Lower lobe of right lung (tissue), 2 donors: ENCODE results near the gene SKAP2. TPM values are rescaled to one million over a fixed set of nuclear protein-coding genes. Genes with fewer than 3 reads are reported as not detected.
A peak's percentile ranks its signal among the peaks of the same experiment; 100 is the strongest.

Experiments
- ATAC-seq, 2 donors: fragments of 200-7000 bp; cut with Tn5 transposase; one replicate each; pipeline ENCODE4 v1.9.1; 2020 to 2022; ENCODE audit warnings: mild to moderate bottlenecking in 2 of 2, moderate library complexity in 2 of 2
- DNase-seq: peaks from one replicate; pipeline ENCODE4 v3.0.0-alpha.2; 2020
- H3K27ac ChIP-seq: fragments of 200-600 bp; one replicate; pipeline ENCODE4 v1.8.0; 2022
- H3K27me3 ChIP-seq: fragments of 200-600 bp; one replicate; pipeline ENCODE4 v1.8.0; 2022; ENCODE audit warnings: low read depth
- H3K36me3 ChIP-seq: fragments of 200-600 bp; one replicate; pipeline ENCODE4 v1.8.0; 2022; ENCODE audit warnings: mild to moderate bottlenecking
- H3K4me1 ChIP-seq: fragments of 200-600 bp; one replicate; pipeline ENCODE4 v1.8.0; 2022
- H3K4me3 ChIP-seq: fragments of 200-600 bp; one replicate; pipeline ENCODE4 v1.8.0; 2022; ENCODE audit warnings: mild to moderate bottlenecking
- H3K9me3 ChIP-seq: fragments of 200-600 bp; one replicate; pipeline ENCODE4 v1.8.0; 2022
- intact Hi-C: fragments of 100-400 bp; cut with DNase I; formaldehyde crosslinking; loops from one replicate; pipeline ENCODE4 v1.11.0; 2022
- total RNA-seq: library from RNA; stranded (reverse); fragmentation: NEBNext Ultra II Directional; extraction: Animal tissue kit (Norgen Biotek cat#: 25700); gene quantifications from one replicate; pipeline ENCODE4 v1.2.1, GENCODE V29; 2021
- TF ChIP-seq, protein P1 (sequence below): fragments of 200-600 bp; IDR thresholded peaks from one replicate; pipeline ENCODE4 v1.8.0; 2022; ENCODE audit warnings: antibody characterized with exemption, mild to moderate bottlenecking
- donor health status: DM: no; HTN: yes; CAD: no; lungs with severe emphysema.

The SKAP2 gene
- total RNA-seq, 1 donor from 2014 or later, result 75.0 TPM

DNA sequence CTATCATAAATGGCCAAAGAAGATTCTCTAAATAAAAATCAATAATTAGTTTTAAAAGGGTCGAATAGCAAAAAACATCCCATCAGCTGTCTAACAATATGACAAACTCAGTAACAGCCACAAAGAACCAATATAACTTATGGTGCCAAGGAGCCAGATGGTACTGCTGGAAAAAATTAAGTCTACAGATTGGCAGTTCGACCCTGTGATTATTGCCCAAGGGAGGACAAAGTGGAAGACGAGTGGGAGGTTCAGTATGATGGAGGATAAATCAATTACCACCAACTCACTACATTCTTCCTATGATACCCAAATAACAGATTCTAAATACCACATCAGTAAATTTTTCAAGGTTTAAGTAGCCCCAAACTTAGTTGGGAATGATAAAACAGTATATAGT lies 49.0 kb downstream of the SKAP2 start:
- no peaks in the 10 kb centered on the region for H3K27me3 ChIP-seq

DNA sequence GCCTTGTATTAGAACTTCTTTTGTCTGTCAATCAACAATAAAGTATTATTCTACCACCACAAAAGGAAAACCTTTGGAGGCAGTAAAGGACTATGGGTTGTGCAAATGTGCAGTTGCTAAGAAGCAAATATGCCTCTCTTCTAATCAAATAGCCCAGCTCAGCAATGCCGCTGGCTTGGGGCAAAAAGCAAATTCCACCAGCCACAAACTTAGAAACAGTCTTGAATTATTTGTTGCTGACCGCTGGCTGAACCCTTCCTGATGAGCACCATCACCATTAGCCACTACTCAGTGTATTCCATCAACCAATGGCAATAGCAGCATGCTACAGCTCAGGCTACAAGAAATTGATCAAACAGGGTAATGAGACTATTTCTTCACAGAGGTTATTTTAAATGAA lies 51.0 kb downstream of the SKAP2 start:
- Histone ChIP-seq H3K4me1 (peaks cover 7% of the 10 kb centered on the region), H3K9me3 (no peaks in the 10 kb centered on the region), H3K4me3 (no peak overlapping the region), H3K27ac (no peak overlapping the region), H3K36me3 (no peaks in the 10 kb centered on the region), H3K27me3 (no peaks in the 10 kb centered on the region)
- intact Hi-C loops, result no loop called here
- DNase-seq (no peak), ATAC-seq (peak in 1 of 2 donors; percentile 12)
- TF ChIP-seq, protein P1, sequence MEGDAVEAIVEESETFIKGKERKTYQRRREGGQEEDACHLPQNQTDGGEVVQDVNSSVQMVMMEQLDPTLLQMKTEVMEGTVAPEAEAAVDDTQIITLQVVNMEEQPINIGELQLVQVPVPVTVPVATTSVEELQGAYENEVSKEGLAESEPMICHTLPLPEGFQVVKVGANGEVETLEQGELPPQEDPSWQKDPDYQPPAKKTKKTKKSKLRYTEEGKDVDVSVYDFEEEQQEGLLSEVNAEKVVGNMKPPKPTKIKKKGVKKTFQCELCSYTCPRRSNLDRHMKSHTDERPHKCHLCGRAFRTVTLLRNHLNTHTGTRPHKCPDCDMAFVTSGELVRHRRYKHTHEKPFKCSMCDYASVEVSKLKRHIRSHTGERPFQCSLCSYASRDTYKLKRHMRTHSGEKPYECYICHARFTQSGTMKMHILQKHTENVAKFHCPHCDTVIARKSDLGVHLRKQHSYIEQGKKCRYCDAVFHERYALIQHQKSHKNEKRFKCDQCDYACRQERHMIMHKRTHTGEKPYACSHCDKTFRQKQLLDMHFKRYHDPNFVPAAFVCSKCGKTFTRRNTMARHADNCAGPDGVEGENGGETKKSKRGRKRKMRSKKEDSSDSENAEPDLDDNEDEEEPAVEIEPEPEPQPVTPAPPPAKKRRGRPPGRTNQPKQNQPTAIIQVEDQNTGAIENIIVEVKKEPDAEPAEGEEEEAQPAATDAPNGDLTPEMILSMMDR, result no peak

More for the DNA sequence above, 49.0 kb downstream of the SKAP2 start:
- Histone ChIP-seq H3K27ac (no peak overlapping the region), H3K4me1 (peaks cover 7% of the 10 kb centered on the region), H3K4me3 (no peak overlapping the region), H3K9me3 (no peaks in the 10 kb centered on the region), H3K36me3 (no peaks in the 10 kb centered on the region)
- DNase-seq (no peak), ATAC-seq (no peak)
- intact Hi-C loops, result no loop called here
- TF ChIP-seq, protein P1, result no peak

DNA sequence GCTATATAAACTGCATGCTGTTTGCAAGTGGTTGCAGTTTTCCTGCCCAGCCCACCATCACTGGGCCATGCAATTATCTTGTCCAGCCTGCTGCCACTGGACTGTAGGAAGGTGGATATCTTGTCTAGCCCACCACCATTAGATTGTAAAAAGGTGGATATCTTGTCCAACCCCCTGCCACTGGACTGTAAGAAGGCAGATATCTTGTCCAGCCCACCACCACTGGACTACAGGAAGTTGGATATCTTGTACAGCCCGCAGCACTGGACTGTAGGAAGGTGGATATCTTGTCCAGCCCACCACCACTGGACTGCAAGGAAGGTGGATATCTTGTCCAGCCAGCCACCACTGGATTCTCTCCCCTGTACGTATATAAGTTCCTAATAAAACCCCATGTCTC lies 69.8 kb downstream of the SKAP2 start:
- ATAC-seq, result no peak
- DNase-seq, result no peak
- no peaks in the 10 kb centered on the region for H3K27me3 ChIP-seq
- H3K9me3 ChIP-seq, result no peaks in the 10 kb centered on the region
- H3K36me3 ChIP-seq, result no peaks in the 10 kb centered on the region
- no peaks in the 10 kb centered on the region for H3K4me1 ChIP-seq
- no peak overlapping the region for H3K4me3 ChIP-seq
- TF ChIP-seq, protein P1, result no peak
- intact Hi-C loops, result no loop called here
- H3K27ac ChIP-seq, result no peak overlapping the region

DNA sequence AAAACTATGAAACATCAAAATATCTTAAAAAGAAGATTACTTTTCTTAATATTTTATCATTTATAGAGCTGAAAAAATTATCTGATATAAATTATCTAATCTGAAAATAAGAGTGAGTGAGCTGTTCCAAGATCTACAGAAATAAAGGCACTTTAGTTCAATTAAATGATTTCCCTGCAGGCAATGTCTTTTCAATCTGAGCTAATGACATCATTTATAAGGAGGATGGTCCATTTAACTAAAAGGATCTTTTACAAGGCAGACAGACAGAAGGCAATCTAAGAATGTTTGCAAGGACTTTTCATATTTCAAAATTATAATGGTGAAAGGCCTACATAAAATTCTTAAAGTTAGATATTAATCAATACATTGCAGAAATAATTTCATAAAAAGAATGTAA lies 71.8 kb downstream of the SKAP2 start:
- no peaks in the 10 kb centered on the region for H3K27me3 ChIP-seq
- H3K9me3 ChIP-seq, result no peaks in the 10 kb centered on the region
- TF ChIP-seq, protein P1, result no peak
- H3K4me1 ChIP-seq, result no peaks in the 10 kb centered on the region
- H3K27ac ChIP-seq, result no peak overlapping the region
- DNase-seq (no peak), ATAC-seq (no peak)
- intact Hi-C loops, result no loop called here
- no peak overlapping the region for H3K4me3 ChIP-seq
- no peaks in the 10 kb centered on the region for H3K36me3 ChIP-seq

DNA sequence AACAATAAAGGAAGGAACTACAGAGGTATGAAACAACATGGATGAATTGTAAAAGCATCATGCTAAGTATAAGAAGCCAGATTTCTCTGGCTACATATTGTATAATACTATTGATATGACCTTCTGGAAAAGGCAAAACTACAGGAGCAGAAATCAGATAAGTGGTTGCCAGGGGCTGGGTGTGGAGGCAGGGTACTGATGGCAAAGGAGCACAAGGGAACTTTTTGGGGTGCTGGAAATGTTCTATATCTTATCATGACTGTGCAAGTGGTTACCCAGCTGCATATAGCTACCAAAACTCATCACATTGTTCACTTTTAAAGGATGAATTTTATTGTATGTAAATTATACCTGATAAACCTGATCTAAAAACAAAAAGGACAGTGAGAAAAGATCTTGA lies 72.4 kb downstream of the SKAP2 start:
- Histone ChIP-seq H3K27me3 (no peaks in the 10 kb centered on the region), H3K9me3 (no peaks in the 10 kb centered on the region), H3K36me3 (no peaks in the 10 kb centered on the region), H3K4me3 (no peak overlapping the region), H3K27ac (no peak overlapping the region), H3K4me1 (no peaks in the 10 kb centered on the region)
- TF ChIP-seq, protein P1, result no peak
- intact Hi-C loops, result no loop called here
- ATAC-seq, result no peak
- no peak for DNase-seq
